Smooth muscle cell (in vitro differentiated cells): Measurements from ENCODE around the gene SEMA3A. TPM values are rescaled to one million over a fixed set of nuclear protein-coding genes. Genes with fewer than 3 reads are reported as not detected.

Experiments
- DNase-seq: peaks from one replicate; lab custom pipeline; 2025; ENCODE audit not compliant: unreplicated experiment; lab: John Stamatoyannopoulos, UW
- H2AFZ ChIP-seq: fragments of 200-600 bp; sonication (generic); 2 replicates; pipeline ENCODE4 v1.6.0; 2016; ENCODE audit warnings: antibody characterized with exemption, low read depth, mild to moderate bottlenecking
- H3F3A ChIP-seq: fragments of 200-600 bp; sonication (generic); 2 replicates; pipeline ENCODE4 v1.6.0; 2017; ENCODE audit warnings: antibody characterized with exemption, low read depth
- H3K27ac ChIP-seq: fragments of 200-600 bp; sonication (generic); 2 replicates; pipeline ENCODE4 v1.5.1; 2016; ENCODE audit warnings: low read depth, mild to moderate bottlenecking
- H3K27me3 ChIP-seq: fragments of 200-600 bp; sonication (generic); 2 replicates; pipeline ENCODE4 v1.6.1; 2016; ENCODE audit warnings: low read depth, mild to moderate bottlenecking
- H3K36me3 ChIP-seq: fragments of 200-600 bp; sonication (generic); 2 replicates; pipeline ENCODE4 v1.5.1; 2016; ENCODE audit warnings: low read depth
- H3K4me1 ChIP-seq: fragments of 200-600 bp; sonication (generic); 2 replicates; pipeline ENCODE4 v1.5.1; 2016; ENCODE audit warnings: low read depth
- H3K4me2 ChIP-seq: fragments of 200-600 bp; sonication (generic); 2 replicates; pipeline ENCODE4 v1.6.0; 2016; ENCODE audit warnings: mild to moderate bottlenecking
- H3K4me3 ChIP-seq: fragments of 200-600 bp; sonication (generic); 2 replicates; pipeline ENCODE4 v1.5.1; 2016; ENCODE audit warnings: mild to moderate bottlenecking
- H3K79me2 ChIP-seq: fragments of 200-600 bp; sonication (generic); 2 replicates; pipeline ENCODE4 v1.6.0; 2016; ENCODE audit warnings: low read depth, mild to moderate bottlenecking
- H3K9ac ChIP-seq: fragments of 200-600 bp; sonication (generic); 2 replicates; pipeline ENCODE4 v1.6.0; 2016; ENCODE audit warnings: low read depth
- H3K9me3 ChIP-seq: fragments of 200-600 bp; sonication (generic); replicated peaks from 2 replicates; pipeline ENCODE4 v1.5.1; 2016; ENCODE audit warnings: low read depth
- H4K20me1 ChIP-seq: fragments of 200-600 bp; sonication (generic); 2 replicates; pipeline ENCODE4 v1.6.0; 2016; ENCODE audit warnings: low read depth
- WGBS: methylation state at CpG from one replicate; pipeline ENCODE4 v1.1.7; 2016; ENCODE audit warnings: low lambda C conversion rate; 5-methylcytosine and 5-hydroxymethylcytosine counted together
- polyA plus RNA-seq: library from polyadenylated mRNA; unstranded; fragments of >200 nt; fragmentation: Nextera tagmentation; extraction: Ambion mirVana; gene quantifications from 2 replicates; pipeline ENCODE4 v1.2.1, GENCODE V29; 2016
- total RNA-seq: library from RNA; depleted of rRNA; stranded (reverse); fragments of >200 nt; gene quantifications from 2 replicates; pipeline ENCODE4 v1.2.3, GENCODE V29; 2014
- TF ChIP-seq, protein P1 (sequence below): fragments of 200-600 bp; sonication (generic); IDR thresholded peaks from 2 replicates; pipeline ENCODE4 v1.5.1; 2017; ENCODE audit warnings: borderline replicate concordance, mild to moderate bottlenecking, antibody characterized with exemption; ENCODE audit not compliant: insufficient read depth, poor library complexity, severe bottlenecking

Gene SEMA3A
- total and polyA plus RNA-seq, 2 experiments from 2014 or later = 8.3 to 34.6 TPM

DNA sequence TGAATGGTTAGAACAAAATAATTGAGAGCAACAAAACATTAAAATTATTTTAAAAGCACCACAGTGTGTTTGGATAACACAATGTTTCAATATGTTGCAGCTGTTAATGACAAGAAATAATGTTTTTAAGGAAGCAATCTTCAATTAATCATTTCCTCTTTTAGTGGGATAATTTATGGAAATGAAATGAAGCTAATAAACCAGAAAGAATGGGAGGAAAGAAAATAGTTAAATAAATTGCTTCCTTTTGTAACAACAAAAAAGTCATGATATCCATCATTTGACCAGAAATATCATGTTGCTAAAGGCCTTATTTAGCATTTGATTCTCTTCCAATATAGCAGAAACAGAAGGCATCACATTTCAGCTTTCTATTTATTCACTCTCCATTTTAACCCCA lies 224.5 kb downstream of the SEMA3A start:
- H2AFZ ChIP-seq = no peak overlapping the region
- H3K27ac ChIP-seq = no peak overlapping the region
- H3F3A ChIP-seq = no peaks in the 10 kb centered on the region
- H4K20me1 ChIP-seq = no peaks in the 10 kb centered on the region
- no peak overlapping the region for H3K4me2 ChIP-seq
- no peaks in the 10 kb centered on the region for H3K9me3 ChIP-seq
- H3K79me2 ChIP-seq = no peaks in the 10 kb centered on the region
- TF ChIP-seq, protein P1, sequence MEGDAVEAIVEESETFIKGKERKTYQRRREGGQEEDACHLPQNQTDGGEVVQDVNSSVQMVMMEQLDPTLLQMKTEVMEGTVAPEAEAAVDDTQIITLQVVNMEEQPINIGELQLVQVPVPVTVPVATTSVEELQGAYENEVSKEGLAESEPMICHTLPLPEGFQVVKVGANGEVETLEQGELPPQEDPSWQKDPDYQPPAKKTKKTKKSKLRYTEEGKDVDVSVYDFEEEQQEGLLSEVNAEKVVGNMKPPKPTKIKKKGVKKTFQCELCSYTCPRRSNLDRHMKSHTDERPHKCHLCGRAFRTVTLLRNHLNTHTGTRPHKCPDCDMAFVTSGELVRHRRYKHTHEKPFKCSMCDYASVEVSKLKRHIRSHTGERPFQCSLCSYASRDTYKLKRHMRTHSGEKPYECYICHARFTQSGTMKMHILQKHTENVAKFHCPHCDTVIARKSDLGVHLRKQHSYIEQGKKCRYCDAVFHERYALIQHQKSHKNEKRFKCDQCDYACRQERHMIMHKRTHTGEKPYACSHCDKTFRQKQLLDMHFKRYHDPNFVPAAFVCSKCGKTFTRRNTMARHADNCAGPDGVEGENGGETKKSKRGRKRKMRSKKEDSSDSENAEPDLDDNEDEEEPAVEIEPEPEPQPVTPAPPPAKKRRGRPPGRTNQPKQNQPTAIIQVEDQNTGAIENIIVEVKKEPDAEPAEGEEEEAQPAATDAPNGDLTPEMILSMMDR = no peak
- H3K4me3 ChIP-seq = no peak overlapping the region
- H3K9ac ChIP-seq = no peak overlapping the region
- H3K27me3 ChIP-seq = no peaks in the 10 kb centered on the region
- H3K4me1 ChIP-seq = no peaks in the 10 kb centered on the region
- no peaks in the 10 kb centered on the region for H3K36me3 ChIP-seq
- DNase-seq = no peak

DNA sequence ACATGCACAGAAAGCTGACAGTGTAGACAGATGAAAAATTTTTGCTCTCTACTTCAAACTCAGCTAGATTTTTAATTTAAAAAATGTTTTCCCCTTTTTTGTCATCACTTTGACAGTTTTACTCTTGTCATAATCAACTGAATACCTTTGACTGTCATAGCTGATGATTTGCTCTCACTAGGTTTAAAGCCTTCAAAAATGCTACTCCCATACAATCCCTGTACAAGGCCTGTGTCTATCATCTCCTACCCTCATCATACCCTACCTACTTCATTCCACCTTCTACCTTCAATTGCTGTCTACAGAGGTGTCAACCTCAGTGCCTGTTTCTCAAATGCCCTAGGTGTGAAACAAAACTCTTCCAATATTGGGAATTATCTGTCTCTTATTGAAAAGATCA lies 230.3 kb downstream of the SEMA3A start:
- Histone ChIP-seq H2AFZ (no peak overlapping the region), H3K9ac (no peak overlapping the region), H3K27ac (no peak overlapping the region), H3K4me2 (no peak overlapping the region), H3K27me3 (no peaks in the 10 kb centered on the region), H3K36me3 (no peaks in the 10 kb centered on the region), H3K9me3 (no peaks in the 10 kb centered on the region), H3K79me2 (no peaks in the 10 kb centered on the region), H3F3A (no peaks in the 10 kb centered on the region), H3K4me1 (no peaks in the 10 kb centered on the region), H3K4me3 (no peak overlapping the region), H4K20me1 (no peaks in the 10 kb centered on the region)
- TF ChIP-seq, protein P1 = no peak
- DNase-seq = no peak

DNA sequence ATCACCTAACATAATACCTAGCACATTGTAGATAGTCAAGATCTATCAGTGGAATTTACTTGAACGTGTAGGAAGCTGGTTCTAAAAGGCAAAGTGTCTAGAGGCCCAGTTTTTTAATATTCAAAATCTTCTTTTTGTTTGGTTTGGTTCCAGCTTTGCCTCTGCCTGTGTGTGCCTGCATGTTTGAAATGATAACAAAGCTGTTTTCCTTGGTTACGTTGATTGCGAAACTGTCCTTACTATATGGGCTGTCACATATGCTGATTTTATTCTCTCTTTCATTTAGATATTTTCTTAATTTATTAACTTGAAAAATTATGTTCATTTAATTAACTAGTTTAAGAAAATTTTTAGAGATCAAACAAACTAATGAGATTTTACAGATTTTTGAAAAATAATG lies 237.3 kb downstream of the SEMA3A start:
- TF ChIP-seq, protein P1 = no peak
- Histone ChIP-seq H4K20me1 (no peaks in the 10 kb centered on the region), H3K27ac (no peak overlapping the region), H3K9me3 (no peaks in the 10 kb centered on the region), H3K36me3 (no peaks in the 10 kb centered on the region), H2AFZ (no peak overlapping the region), H3K79me2 (no peaks in the 10 kb centered on the region), H3K4me3 (no peak overlapping the region), H3K9ac (no peak overlapping the region), H3K4me1 (no peaks in the 10 kb centered on the region), H3F3A (no peaks in the 10 kb centered on the region), H3K27me3 (no peaks in the 10 kb centered on the region), H3K4me2 (no peak overlapping the region)
- no peak for DNase-seq
- 76% methylated on average over 3 of the region's 3 CpGs for WGBS

DNA sequence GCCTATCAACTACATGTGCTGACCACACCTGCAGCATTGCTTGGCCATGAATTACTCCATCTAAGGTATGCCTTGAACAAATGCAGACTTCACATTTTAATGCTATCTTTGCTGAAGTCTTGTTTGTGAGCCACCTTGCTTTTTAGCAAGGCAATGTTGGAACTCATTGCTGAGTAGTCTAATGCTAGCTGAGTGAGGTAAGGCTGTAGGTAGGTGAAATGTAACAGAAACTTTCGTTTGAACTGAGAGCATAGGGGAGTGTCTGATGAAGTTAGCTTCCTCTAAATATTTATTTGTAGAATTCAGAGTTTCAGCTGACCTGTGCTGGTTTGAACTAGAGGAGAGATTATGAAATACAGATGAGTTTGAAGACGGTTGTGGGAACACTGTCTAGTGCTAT lies 238.5 kb downstream of the SEMA3A start:
- Histone ChIP-seq H3F3A (no peaks in the 10 kb centered on the region), H4K20me1 (no peaks in the 10 kb centered on the region)
- TF ChIP-seq, protein P1 = no peak

More for the DNA sequence above, 238.5 kb downstream of the SEMA3A start:
- no peak overlapping the region for H3K4me3 ChIP-seq
- no peak overlapping the region for H2AFZ ChIP-seq
- H3K79me2 ChIP-seq = no peaks in the 10 kb centered on the region
- no peak overlapping the region for H3K4me2 ChIP-seq
- H3K9ac ChIP-seq = no peak overlapping the region
- H3K36me3 ChIP-seq = no peaks in the 10 kb centered on the region
- WGBS = 83% methylated on average over 2 of the region's 2 CpGs
- no peak for DNase-seq
- no peaks in the 10 kb centered on the region for H3K9me3 ChIP-seq
- no peak overlapping the region for H3K27ac ChIP-seq
- no peaks in the 10 kb centered on the region for H3K27me3 ChIP-seq
- no peaks in the 10 kb centered on the region for H3K4me1 ChIP-seq
